HG02970 (cell line): Measurements from ENCODE around the gene ALG6.

ENCODE experiments used
- ATAC-seq: cut with Tn5 transposase; IDR thresholded peaks from one replicate; pipeline ENCODE4 v1.9.1; 2021; ENCODE audit warnings: mild to moderate bottlenecking, moderate library complexity, moderate number of reproducible peaks; ENCODE audit not compliant: unreplicated experiment, low FRiP score

The ALG6 gene

DNA sequence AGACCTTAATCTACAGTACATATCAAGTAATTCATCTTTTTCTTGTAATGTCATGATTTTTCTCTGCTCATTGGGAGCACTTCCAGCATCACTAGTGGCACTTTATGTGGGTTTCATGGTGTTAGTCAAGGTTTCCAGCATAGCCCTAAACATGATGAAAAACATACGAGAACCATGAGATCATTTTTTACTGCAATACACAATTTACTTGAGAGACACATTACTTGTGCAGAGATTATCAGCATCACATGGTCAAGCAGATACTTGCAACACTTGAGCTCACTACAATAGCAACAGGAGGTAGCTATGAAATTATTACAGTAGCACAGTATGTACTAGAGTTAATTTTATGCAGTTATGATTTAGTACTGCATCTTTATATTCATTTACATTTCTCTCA lies 119.2 kb downstream of the ALG6 start:
- ATAC-seq: no peak

GRCh38 chr1:63487336-63488065 lies 120.1 kb downstream of the ALG6 start:
- no peak for ATAC-seq
